T-helper 9 cell (primary cell): ENCODE data around the gene BAZ2B.
"Not testable (repeated sequence)": the region's sequence is repeated elsewhere in the genome, so short reads cannot be mapped to it uniquely, and the experiment has no call there.

Source experiments
- DNase-seq: peaks from one replicate; pipeline ENCODE4 v3.0.0-alpha.2; 2020
- total RNA-seq, 2 donors: gene quantifications; one replicate each; lab custom pipeline; 2026; lab: John Stamatoyannopoulos, UW

Gene BAZ2B
- 44.1 to 58.9 reads per million in 2 donors for total RNA-seq

DNA sequence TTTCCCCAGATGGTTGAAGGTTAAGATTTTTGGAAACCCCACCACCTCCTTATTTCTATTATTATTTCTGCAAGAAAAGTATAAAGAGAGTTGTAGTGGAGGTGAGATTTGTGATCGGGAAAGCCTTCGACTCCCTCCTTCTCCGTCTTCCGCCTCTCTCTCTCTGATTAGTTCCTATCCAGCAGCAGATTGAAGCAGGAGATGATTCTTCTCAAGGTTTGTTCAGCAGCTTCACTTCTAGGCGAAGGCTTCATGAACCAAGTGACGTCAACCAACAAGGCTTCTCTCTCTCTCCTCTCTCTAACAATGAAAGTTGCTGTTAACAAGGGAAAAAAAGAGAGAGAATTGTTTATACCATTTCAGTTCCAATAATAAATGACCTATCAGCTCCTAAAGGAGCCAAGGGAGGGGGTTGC, at the start of gene BAZ2B:
Gene BAZ2B, minus strand, starts transcription at position 263 of the 416 bp plus-strand sequence. CDS start 137,829 bp downstream, outside the sequence.
- no peak for DNase-seq

- no peak for DNase-seq
These were observed 44.9 kb upstream of the BAZ2B start for GRCh38 chr2:159661286-159661685.

- DNase-seq, result no peak
These were observed 42.8 kb upstream of the BAZ2B start for GRCh38 chr2:159658881-159659873.

GRCh38 chr2:159653962-159654361, 37.6 kb upstream of the BAZ2B start:
- DNase-seq, result no peak

DNA sequence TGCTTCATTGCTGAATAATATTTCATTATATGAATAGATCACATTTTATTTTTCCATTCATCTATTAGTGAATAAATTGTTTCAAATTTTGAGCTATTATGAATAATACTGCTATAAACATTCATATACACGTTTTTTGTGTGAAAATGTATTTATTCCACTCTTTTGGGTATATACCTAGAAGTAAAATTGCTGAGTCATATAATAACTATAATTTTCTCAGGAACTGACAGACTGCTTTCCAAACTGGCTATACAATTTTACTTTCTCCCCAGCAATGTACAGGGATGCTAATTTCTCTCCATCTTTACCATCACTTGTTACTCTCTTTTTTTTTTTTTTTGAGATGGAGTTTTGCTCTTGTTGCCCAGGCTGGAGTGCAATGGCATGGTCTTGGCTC, 35.5 kb upstream of the BAZ2B start:
- DNase-seq, result no peak

GRCh38 chr2:159650574-159650973, 34.2 kb upstream of the BAZ2B start:
- no peak for DNase-seq

GRCh38 chr2:159648643-159649042, 32.3 kb upstream of the BAZ2B start:
- no peak for DNase-seq

GRCh38 chr2:159647667-159648066, 31.3 kb upstream of the BAZ2B start:
- DNase-seq, result no peak

- DNase-seq, result no peak
These were observed 23.8 kb upstream of the BAZ2B start for GRCh38 chr2:159640176-159640575.

DNA sequence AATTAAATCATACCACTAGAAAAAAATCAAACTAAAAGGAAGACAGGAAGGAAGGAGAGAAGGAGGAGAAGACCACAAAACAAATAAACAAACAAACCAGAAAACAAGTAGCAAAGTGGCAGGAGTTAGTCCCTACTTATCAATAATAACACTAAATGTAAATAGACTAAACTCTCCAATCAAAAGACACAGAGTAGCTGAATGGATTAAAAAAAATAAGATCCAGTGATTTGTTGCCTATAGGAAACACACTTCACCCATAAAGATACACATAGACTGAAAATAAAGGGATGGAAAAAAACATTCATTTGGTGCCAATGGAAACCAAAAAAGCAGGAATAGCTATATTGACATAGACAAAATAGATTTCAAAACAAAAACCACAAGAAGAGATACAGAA, 23.4 kb upstream of the BAZ2B start:
- DNase-seq, result no peak

DNA sequence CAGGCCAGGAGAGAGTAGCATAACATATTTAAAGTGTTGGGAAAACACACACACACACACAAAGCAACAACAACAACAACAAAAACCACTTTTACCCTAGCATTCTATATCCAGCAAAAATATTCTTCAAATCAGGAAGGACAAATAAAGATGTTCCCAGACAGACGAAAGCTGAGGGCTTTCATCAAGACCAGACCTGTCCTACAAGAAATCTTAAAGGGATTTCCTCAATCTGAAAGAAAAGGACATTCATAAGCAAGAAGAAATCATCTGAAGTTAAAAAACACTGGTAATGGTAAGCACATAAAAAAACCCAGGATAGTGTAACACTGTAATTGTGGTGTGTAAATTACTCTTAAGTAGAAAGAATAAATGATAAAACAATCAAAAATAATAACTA, 22.7 kb upstream of the BAZ2B start:
- no peak for DNase-seq

DNA sequence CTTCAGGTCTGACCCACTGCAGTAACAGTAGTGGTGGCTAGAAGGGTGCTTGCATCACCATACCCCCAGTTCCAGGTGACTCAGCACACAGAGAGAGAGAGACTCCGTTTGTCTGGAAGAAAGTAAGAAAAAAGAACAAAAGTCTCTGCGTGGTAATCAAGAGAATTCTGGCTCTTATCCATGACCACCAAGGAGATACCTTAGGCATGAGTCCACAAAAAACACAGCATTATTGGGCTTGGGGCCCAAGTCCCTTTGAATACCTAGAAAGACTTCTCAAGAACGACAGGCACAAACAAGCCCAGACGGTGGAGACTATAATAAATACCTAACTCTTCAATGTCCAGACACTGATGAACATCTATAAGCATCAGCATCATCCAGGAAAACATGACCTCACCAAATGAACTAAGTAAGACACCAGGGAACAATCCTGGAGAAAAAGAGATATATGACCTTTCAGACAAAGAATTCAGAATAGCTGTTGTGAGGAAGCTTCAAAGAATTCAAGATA, 21.7 kb upstream of the BAZ2B start:
- no peak for DNase-seq

DNA sequence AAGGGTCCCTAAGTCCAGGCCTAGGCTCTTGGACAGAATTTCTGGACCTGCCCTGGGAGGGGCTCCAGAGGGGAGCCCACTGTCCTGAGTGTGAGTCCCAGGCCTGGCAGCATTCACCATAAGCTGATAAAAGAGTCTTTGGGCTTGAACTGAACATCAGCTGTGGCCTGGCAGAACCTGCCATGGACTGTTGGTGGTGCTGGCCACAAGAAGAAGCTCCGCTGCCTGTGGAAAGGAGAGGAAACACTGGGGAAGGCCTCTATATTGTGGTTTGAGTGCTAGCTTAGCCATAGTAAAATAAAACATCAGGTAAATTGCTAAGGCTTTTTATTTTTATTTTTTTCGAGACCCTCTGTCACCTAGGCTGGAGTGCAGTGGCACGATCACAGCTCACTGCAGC, 20.9 kb upstream of the BAZ2B start:
- no peak for DNase-seq

DNA sequence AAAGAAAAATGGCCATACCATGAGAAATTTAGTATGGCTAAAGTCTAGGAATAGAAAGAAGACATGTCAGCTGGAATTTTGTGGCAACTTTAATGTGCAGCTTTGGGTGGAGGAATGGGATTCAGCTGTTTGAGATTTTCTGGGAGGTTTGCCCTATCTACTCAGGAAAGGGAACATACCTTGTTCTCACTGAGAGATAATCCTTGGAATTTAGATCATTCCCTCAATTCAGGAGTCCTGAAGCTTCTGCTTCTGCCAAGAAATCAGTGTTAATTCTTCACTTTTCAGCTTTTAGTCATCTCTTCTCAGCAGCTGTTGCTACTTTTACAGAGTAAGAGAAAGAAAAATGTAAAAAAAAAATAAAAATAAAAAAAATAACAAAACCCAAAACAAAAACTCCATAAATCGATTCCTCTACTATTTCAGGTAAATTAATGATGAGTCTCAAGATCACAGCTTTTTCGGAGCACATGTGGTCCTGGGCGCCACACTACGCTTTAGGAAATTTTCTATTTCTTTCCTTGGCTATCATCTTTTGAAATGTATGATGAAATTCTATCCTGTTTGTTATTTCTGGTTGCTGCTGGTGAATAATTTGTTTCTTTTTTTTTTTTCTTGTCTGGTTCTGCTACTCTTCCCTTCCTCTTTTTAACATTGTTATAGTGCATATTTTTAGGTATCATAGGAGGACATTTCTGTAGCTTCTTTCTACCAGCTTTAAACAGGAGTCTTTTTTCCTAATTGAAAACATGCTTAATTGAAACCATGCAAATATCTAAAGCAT, 18.9 kb upstream of the BAZ2B start:
- no peak for DNase-seq

DNA sequence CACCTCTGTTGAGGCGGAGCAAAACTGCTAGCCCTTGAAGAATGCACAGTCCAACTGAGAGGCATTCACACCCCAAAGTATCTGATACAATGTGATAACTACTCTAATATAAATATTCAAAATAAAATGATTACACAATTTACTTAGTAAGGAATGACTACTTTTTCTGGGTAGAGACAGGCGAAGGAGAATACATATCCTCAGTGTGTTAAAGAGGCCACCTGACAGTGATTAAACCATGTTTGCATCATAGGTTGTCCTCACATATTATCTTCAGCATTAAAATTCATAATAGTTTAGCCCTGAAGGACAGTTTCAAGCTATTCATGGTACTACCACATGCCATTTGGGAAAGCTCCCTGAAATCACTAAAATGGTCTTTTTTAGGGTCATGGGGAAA, 16.9 kb upstream of the BAZ2B start:
- no peak for DNase-seq

DNA sequence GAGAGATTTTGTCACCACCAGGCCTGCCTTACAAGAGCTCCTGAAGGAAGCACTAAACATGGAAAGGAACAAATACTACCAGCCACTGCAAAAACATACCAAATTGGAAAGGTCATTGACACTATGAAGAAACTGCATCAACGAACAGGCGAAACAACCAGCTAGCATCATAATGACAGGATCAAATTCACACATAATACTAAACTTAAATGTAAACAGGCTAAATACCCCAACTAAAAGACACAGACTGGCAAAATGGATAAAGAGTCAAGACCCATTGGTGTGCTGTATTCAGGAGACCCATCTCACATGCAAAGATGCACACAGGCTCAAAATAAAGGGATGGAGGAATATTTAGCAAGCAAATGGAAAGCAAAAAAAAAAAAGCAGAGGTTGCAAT, 9.3 kb upstream of the BAZ2B start:
- DNase-seq, result not testable (repeated sequence)

- no peak for DNase-seq
These were observed 7.1 kb upstream of the BAZ2B start for GRCh38 chr2:159623436-159623835.

DNA sequence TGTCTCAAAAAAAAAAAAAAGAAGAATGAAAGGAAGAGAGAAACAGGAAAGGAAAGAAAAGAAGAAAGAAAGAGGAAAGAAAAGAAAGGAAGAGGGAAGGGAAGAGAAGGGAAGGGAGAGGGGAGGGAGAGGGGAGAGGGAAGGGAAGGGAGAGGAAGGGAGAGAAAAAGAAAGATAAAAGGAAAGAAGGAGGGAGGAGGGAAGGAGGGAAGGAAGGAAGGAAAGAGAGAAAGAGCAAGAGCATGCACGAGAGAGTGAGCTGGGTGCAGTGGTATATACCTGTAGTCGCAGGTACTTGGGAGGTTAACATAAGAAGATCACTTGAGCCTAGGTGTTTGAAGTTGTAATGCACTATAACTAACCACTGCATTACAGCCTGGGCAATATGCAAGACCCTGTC, 6.6 kb upstream of the BAZ2B start:
- DNase-seq, result no peak

DNA sequence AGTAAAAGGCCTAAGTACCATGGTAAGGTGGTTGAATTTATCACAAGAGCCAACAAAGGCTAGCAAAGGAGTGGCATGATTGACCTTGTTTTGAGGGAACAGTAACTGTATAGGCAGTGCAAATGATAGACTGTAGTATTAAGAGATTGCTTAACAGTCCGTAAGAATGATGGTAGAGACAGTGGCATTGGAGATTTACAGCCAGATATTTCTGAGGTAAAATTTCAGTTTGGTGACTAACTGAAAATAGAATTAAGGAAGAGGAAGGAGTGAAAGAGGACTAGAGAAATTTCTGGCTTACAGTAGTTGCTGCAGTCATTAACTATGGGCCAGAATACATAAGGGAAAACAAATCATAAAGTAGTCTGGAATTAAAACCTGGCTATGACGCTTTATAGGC, 4.4 kb upstream of the BAZ2B start:
- no peak for DNase-seq

DNA sequence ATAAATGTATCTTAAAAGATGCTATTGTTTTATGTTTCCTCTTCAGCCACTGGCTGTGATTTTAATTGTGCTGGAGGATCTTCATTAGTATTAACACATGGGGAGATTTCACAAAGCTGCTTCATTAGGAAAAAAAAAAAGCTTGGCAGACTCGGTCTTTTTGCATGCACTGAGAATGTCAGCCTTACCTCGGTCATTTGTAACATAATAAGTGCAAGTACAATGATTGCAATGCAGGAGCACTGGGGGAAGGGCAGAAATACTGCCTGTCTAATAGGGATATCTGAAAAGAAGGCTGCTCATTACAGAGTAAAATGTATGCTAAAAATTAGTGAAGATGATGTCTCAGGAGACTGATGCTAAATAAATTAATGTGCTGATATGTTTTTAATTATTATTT, 1.3 kb upstream of the BAZ2B start:
- no peak for DNase-seq

DNA sequence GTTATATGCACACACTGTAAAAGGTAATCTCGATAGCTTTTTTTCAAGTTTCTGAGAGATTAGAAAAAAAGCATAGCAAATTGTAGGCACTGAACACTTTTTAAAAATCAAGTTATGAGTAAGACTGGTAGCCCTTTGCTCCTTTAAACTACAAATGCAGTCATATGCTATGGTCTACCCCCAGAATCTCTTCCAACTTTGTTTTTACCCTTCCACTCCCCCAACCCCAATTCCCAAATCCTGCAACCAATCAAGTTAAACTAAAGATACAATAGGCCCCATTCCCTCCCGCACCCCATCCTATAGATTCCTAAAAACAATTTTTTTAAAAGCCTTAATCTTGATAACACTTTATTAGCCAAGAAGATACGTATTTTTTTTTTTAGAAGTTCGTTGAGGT, 752 bp upstream of the BAZ2B start:
- no peak for DNase-seq

GRCh38 chr2:159615367-159616285, 722 bp downstream of the BAZ2B start:
- peak; percentile 14 for DNase-seq
